HG02763 (cell line): ENCODE measurements around the gene TOB1.
"Not testable (repeated sequence)": the region's sequence is repeated elsewhere in the genome, so short reads cannot be mapped to it uniquely, and the experiment has no call there.

Experiments used
- ATAC-seq: cut with Tn5 transposase; IDR thresholded peaks from one replicate; pipeline ENCODE4 v1.9.1; 2021; ENCODE audit warnings: mild to moderate bottlenecking, moderate library complexity; ENCODE audit not compliant: unreplicated experiment

Gene TOB1

GRCh38 chr17:50871898-50872297 is 5.7 kb upstream of the TOB1 start:
- no peak for ATAC-seq

- ATAC-seq = no peak
These were observed 5.2 kb upstream of the TOB1 start for GRCh38 chr17:50871364-50871763.

DNA sequence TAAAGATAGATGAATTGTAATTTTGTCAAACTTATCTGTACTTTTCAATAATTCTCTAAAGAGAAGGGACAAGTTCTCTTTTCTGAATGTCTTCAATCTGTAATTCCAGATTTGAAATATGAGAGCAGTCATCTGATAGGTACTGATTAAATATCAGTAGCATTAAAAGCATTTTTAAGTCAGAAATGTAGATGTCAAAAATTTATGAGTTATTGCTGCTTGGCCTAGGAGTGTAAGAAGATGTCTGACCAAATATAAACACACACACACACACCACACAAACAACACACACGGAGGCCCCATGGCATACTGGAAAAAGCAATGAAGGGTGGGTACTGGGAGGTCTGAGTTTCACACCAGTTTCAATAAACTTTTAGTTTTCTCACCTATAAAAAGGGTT is 2.4 kb upstream of the TOB1 start:
- ATAC-seq = no peak

DNA sequence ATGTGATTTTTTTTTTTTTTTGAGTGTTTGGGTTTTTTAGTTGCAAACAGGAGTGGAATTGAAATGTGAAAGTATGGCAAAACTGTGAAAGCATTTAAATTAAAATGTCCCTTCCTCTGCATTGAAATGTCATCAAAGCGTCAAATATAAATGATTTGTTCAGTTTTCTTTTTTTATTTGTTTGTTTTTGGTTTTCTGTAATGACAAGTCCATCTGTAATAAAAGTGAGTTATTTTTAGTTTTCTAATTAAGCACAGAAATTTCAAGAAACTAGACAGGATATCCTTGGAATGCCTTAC is 1.9 kb upstream of the TOB1 start:
- ATAC-seq = no peak

DNA sequence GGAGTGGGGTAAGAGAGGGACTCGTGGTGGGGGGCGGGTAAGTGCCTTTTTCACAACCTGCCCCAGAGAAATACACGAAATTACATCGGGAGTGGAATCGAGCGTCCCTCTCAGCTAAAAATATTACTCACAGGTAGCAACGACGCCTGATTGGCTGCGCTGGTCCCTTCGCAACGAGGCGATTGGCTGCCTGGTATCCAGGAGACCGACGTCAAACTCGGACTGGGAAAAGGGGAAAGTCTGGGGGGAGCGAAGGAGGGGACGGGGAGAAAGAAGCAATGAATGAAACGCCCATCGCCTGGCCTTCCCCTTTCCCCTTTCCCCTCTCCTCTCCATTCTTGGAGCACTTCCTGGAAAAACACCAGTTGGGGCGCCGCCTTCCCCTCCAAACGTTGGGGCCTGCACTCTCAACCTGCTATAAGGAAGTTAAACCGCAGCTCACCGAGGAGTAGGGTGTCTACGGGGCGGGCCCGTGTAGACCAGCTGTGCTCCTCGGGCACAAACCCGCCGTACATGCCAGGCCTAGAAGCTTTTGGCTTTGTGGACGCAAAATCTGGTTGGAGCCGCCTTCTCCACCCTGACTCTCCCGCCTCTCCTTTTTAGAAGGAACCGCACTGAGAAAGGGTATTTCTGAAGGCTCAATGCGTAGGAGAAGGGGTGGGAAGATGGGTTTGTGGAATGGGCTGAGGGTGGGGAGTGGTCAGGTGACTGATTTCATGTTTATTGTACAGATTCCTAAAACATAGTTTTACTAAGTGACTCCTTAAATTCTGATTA is 1.4 kb upstream of the TOB1 start:
- ATAC-seq = peak; percentile 36

- ATAC-seq = peak; percentile 6
These were observed 802 bp upstream of the TOB1 start for GRCh38 chr17:50866950-50867362.

DNA sequence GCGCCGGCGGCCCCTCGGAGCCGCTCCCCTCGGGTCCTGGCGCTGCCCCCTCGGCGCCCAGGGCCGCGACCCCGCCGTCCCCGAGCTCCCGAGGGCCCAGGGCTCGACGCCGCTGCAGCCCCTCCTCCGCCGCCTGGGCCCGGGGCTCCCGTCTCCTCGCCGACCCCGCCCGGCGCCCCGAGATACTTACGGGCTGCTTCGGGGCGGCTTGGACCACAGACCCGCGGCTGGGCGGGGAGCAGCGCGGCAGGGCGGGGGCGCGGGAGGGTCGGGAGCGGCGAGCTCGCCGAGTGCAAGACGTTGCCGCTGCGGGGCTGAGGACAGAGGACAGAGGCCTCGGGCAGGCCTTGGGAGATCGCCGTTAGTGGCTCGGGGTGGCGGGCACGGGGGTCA is 290 bp downstream of the TOB1 start:
- ATAC-seq = no peak

DNA sequence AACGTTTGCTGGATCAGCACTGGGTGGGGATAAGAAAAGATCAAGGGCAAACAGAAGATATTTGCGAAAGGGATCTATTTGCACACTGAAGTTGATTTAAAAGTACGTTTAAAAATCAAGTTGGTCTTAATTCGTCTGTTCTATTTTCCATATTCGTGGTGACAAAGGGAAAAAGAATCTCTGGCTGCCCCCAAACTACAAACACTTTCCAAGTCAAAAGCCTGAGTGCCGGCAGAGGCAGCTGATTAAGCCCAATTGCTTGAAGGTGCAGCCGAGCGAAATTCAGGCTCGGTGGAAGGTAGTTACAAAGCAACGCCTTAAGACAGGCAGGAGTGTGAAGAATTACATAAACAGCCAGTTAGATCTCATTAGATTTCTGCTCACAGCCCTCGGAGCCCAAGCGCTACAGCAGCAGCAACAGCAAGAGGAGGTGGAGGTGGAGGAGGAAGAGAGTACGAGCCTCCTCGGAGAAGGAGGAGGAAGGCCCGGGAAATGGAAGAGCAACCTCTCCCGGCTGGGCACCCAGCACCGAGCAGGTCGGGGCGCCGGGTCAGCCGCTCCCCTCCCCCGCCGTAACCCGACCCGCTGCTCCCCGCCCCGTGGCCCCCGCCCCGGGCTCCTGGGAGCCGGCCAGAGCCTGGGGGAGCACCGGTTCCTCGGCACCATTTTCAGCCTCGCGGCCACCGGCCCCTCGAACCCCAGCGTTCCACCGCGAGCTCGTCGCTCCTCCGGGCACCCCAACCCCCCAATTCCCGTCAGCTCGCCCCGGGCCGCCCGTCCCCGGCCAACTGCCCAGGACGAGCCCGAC is 890 bp downstream of the TOB1 start:
- ATAC-seq = peak; percentile 17

- ATAC-seq = no peak
These were observed 1.5 kb downstream of the TOB1 start for GRCh38 chr17:50864747-50865059.

DNA sequence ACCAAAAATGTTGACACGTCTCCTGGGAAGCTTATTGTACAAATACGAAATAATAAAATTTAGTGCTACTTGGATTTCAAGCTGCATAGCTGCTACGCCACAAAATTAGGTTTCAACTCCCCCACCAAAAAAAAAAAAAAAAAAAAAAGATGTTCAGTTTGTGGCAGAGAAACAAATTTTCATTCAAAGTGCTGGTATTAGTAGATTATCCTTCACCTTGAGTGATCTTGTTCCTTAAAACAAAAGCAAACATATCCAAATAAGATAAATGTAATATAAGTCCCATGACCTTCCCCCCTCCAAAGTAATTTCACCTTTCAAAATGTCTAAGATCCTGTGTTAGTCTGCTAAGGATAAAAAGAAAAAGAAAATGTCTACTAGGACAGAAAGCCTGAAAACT is 2.2 kb downstream of the TOB1 start:
- no peak for ATAC-seq

DNA sequence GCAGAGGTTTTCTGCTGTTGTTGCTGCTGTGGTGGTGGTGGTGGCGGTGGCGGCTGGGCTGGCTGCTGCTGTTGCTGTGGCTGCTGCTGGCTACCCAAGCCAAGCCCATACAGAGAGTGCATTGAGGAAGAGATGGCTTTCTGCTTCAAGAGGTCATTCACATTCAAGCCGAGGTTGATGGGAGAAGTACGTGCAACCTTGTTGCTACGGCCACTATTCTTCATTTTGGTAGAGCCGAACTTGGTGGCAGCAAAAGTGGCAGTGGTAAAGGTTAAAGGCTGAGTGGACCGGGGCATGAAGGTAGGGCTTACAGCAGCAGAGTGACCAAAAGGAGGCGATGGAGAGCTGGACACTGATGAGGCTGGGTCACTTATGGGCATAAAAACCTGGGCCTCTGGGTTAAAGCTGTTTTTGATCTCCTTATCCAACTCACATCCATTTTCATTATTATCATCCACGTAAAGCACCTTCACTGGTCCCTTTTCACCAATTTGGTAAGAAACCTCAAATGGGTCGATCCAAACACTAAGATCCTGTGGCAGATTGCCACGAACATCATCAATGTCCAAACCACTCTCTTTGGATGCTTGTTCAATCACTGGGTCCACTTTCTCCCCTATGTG is 2.8 kb downstream of the TOB1 start:
- no peak for ATAC-seq

- ATAC-seq = no peak
These were observed 4.2 kb downstream of the TOB1 start for GRCh38 chr17:50861822-50862528.

DNA sequence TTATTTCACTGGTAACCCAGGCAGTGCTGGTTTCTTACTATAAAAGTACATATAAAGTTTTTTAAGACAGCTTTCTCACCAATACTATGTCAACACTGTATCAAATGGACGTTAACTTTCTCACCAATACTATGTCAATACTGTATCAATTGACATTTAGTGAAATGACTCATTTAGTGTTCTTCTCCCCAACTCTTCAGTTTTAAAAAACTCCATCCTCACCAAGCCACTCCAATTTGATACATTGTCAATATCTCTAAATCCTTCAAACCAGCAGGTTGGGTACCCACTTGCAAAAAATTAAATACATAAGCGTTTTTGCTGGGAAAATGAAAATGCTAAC is 4.8 kb downstream of the TOB1 start:
- ATAC-seq = no peak

DNA sequence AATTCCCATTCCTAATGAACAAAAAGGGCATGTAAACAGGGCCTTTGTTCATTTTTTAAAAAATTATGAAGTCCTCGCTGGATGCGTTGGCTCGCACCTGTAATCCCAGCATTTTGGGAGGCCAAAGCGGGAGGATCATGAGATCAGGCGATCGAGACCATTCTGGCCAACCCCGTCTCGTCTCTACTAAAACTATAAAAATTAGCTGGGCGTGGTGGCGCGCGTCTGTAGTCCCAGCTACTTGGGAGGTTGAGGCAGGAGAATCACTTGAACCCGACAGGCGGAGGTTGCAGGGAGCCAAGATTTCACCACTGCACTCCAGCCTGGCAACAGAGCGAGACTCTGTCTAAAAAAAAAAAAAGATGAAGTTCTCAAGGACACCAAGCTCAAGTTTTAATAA is 6.4 kb downstream of the TOB1 start:
- ATAC-seq = not testable (repeated sequence)

GRCh38 chr17:50858486-50859225 is 7.5 kb downstream of the TOB1 start:
- no peak for ATAC-seq

DNA sequence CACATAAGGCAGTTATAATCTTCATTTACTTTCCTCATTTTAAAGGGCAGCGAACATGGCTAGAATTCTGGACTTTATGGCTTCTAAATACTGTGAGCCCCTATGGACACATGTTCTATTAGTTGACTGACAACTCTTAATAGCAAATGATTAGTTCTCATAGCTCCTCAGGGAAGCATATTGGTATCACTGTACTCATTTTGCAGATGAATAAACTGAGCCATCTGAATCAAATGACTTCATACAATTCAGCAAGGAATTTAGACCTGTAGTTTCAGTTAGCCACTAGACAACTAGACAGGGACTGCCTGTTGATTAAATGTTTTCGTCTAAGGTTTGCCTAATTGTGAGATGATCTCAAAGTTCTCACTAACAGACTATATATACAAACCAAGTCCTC is 9.7 kb downstream of the TOB1 start:
- ATAC-seq = no peak

DNA sequence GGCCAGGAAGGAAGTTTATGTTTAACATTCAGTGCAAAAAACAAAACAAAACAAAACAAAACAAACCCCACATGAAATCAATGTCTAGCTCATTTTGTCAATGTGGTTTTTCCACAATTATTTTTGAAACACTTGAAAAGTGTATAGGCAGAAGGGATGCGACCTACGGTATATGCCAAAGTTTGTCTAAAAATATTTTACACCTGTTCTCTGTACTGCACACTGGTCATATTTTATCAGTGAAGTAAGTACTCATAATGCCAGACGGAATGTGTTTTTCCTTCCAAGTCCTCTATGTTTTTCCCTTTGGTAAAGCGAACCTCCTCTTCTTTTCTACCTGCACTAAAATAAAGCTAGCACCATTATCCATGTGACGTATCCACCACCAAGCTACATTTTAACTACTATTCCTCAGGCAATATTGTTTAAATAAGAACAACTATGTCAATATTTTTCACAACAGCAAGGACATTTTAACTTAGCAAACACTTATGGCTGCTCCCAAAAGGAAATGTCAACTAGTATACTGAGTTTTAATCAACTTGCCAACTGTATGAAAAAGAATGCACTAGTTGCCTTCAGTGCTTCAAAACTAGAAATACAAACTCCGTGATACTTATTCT is 10.3 kb downstream of the TOB1 start:
- no peak for ATAC-seq

DNA sequence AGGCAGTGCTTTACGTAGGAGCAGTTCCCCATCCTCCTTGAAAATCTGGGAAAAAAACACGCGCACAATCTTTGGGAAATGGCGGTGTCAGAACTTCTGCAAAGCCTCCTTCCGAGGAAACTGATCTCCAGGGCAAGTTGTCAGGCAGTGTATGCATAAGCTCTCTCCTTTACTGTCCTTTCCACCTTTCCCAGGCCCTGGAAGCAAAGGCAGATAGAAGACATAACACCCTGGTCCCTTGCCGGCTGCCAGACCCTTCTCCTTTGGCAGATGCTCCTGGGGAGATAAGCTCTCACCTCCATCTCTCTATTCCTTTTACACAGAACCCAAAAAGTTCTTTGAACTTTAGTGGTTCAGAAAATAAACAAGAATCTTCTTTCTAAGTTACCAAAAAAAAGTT is 12.4 kb downstream of the TOB1 start:
- no peak for ATAC-seq

- no peak for ATAC-seq
These were observed 13.0 kb downstream of the TOB1 start for GRCh38 chr17:50853015-50853615.

DNA sequence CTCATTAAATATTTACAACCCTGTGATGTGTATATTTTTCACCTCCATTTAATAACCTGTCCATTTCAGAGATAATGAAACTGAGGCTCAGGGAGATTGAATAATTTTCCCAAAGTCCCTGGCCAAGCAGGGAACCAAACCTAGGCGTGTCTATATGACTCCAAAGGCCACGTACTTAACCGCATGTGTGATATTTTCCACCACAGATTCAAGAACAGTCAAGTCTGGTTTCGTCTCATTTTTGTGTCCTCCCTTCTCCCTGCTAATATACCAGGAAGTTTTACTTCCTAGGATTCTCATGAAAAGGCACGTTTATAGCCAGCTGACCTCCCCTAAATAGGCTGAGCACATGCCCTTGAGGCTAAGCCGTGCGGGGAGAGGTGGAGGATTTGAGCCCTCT is 15.5 kb downstream of the TOB1 start:
- ATAC-seq = no peak
